Measurements from ENCODE around the gene MFN2. TPM values are rescaled to one million over a fixed set of nuclear protein-coding genes. Genes with fewer than 3 reads are reported as not detected.
A peak's percentile ranks its signal among the peaks of the same experiment; 100 is the strongest.

The MFN2 gene
- total and polyA plus RNA-seq, 11 donors = 263 to 900 (median 625) TPM

DNA sequence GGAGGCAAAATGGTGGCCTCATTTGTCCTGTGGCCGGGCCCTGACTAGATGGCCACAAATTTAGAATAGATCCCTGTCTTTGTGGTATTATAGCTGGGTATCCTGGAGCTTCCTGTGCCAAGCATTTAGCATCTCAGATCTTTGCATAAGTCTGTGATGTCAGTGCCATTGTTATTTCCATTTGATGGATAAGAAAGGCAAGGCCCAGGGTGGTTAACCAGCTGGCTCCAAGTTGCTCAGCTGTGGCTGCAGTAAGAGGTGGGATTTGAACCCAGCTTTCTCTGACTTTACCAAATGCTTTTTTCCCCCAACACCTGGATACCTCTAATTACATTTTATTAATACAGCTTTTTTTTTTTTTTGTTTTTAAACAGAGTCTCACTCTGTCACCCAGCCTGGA lies 71.1 kb downstream of the MFN2 start:
- DNase-seq (no peak), ATAC-seq (no peak)
- intact Hi-C loops (cut with DNase I) = no loop called here
- no peaks in the 10 kb centered on the region for H3K36me3 ChIP-seq
- peak overlapping the region in 4 of 12 donors; percentile 24 to 81 (median 71) for H3K27ac ChIP-seq
- TF ChIP-seq, protein P1, sequence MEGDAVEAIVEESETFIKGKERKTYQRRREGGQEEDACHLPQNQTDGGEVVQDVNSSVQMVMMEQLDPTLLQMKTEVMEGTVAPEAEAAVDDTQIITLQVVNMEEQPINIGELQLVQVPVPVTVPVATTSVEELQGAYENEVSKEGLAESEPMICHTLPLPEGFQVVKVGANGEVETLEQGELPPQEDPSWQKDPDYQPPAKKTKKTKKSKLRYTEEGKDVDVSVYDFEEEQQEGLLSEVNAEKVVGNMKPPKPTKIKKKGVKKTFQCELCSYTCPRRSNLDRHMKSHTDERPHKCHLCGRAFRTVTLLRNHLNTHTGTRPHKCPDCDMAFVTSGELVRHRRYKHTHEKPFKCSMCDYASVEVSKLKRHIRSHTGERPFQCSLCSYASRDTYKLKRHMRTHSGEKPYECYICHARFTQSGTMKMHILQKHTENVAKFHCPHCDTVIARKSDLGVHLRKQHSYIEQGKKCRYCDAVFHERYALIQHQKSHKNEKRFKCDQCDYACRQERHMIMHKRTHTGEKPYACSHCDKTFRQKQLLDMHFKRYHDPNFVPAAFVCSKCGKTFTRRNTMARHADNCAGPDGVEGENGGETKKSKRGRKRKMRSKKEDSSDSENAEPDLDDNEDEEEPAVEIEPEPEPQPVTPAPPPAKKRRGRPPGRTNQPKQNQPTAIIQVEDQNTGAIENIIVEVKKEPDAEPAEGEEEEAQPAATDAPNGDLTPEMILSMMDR (IDR thresholded peaks at IDR 0.05) = no peak
- TF ChIP-seq POLR2A (IDR thresholded peaks at IDR 0.05) = no peak
- H3K27me3 ChIP-seq = no peaks in the 10 kb centered on the region
- peaks cover 0 to 24% (median 16%) of the 10 kb centered on the region in 12 donors for H3K4me1 ChIP-seq
- no peaks in the 10 kb centered on the region for H3K9me3 ChIP-seq
- no peak overlapping the region for H3K4me3 ChIP-seq
- WGBS, 4 donors = 98 to 100% (median 99%) methylated on average over 1 of the region's 1 CpG

DNA sequence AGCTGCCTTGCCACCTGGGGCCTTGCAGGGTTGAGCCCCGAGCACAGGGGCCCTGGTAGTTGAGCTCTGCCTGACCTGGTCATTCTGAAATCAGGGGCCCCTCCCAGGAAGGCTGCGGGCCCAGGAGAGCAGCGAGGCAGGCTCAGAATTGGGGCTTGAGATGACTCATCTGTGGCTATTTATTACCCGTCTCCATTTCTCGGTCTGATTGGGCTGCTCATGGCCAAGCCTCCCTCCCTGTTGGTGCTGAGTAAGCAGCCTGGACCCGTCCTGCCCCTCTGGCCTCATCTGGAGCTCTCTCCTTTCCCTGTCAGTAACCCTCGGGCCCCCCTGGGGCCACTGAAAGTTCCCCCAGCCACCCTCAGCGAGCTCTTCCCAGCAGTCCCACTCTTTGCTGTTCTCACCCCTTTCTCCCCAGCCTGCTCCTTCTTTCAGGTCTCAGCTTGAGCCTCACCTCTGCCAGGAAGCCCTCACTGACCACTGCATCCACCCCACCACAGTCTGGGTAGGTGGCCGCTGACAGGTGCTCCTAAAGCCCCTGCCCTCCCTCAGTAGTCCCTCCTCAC lies 71.8 kb downstream of the MFN2 start:
- 15 to 23% (median 20%) methylated on average over 8 to 9 of the region's 9 CpGs for WGBS, 4 donors
- no peaks in the 10 kb centered on the region for H3K9me3 ChIP-seq
- no peaks in the 10 kb centered on the region for H3K27me3 ChIP-seq
- H3K4me1 ChIP-seq = peaks cover 0 to 24% (median 16%) of the 10 kb centered on the region in 12 donors
- peak; percentile 66 to 78 (median 77) for DNase-seq
- peak; percentile 82 to 92 (median 92) for ATAC-seq
- intact Hi-C loops (cut with DNase I) = no loop called here
- no peak overlapping the region for H3K4me3 ChIP-seq
- peak overlapping the region in 10 of 12 donors; percentile 18 to 81 (median 56) for H3K27ac ChIP-seq
- H3K36me3 ChIP-seq = no peaks in the 10 kb centered on the region
- TF ChIP-seq, protein P1 (IDR thresholded peaks at IDR 0.05) = no peak
- TF ChIP-seq POLR2A (IDR thresholded peaks at IDR 0.05) = no peak

DNA sequence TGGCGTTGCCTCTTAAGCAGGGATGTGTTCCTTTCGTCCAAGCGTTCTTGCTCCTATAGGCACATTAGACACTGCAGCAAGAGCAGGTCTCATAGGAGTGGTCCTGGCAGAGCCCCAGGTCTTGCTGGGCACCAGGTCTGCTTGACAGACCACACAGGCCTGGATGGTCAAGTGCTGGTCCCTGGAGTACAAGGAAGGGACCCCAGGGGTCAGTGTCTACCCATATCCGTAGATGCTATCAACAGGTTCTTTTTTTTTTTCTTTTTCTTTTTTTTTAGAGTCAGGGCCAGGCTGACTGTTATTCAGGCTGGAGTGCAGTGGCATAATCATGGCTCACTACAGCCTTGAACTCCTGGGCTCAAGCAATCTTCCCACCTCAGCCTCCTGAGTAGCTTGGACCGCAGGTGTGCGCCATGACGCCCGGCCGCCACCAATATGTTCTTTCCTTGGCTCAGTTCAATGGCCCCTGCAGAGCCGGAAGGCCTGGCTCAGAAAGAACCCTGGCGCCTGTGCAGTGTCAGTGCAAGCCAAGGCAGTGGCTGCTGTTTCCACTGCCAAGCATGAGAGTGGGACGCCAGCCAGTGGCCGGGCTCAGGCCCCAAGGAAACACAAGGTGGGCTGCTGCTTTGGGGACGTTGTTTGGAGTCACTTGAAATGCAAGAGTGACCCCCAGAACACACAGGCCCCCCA lies 72.9 kb downstream of the MFN2 start:
- intact Hi-C loops (cut with DNase I) = no loop called here
- 58 to 77% (median 62%) methylated on average over 12 to 14 of the region's 14 CpGs for WGBS, 4 donors
- TF ChIP-seq, protein P1 (IDR thresholded peaks at IDR 0.05) = peak in 5 of 12 donors; percentile 14 to 37 (median 28)
- no peak for TF ChIP-seq POLR2A (IDR thresholded peaks at IDR 0.05)
- no peaks in the 10 kb centered on the region for H3K36me3 ChIP-seq
- peaks cover 0 to 24% (median 16%) of the 10 kb centered on the region in 12 donors for H3K4me1 ChIP-seq
- H3K27ac ChIP-seq = peak overlapping the region in 8 of 12 donors; percentile 11 to 81 (median 52)
- no peaks in the 10 kb centered on the region for H3K27me3 ChIP-seq
- ATAC-seq (peak; percentile 74 to 84 (median 82)), DNase-seq (peak; percentile 64 to 81 (median 70))
- H3K9me3 ChIP-seq = no peaks in the 10 kb centered on the region
- no peak overlapping the region for H3K4me3 ChIP-seq

DNA sequence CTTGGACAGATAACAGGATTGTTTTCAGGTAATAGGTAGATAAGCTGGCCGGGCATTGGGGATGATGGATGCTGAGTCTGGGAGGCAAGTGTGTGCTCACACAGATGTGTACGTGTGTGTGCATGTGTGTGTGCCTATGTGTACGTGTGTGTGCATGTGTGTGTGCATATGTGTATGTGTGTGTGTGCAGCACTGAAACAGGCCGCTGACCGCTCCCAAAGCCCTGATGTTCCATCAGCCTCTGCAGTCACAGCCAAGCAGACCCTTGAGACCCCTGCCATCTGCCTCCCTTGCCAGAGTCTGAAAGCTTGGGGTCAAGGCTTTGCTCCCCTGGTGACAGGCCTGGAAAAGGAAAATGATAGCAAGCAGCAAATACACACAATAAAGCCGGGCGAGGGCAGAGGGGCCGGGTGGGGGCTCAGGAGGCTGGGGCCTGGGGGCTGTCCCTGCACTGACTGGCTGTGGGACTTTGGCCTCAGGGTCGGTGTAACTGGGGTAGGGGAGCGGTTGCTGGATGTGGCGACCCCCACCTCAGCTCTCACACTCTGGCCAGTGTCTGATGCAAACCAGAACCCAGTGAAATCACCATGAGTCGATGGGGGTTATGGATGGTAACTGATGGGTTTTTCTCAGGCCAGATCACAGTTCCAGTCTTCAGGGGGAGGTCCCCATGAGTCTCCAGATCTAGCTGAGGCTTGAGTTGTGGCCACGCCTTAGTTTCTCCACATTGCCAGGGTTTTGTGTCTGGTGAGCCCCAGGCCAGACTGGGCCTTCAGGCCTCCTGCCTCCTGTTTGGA lies 73.7 kb downstream of the MFN2 start:
- H3K4me3 ChIP-seq = no peak overlapping the region
- WGBS, 4 donors = 76 to 81% (median 77%) methylated on average over 9 to 13 of the region's 13 CpGs
- H3K36me3 ChIP-seq = no peaks in the 10 kb centered on the region
- H3K27ac ChIP-seq = peak overlapping the region in 4 of 12 donors; percentile 43 to 81 (median 60)
- no peak for DNase-seq
- TF ChIP-seq, protein P1 (IDR thresholded peaks at IDR 0.05) = no peak
- TF ChIP-seq POLR2A (IDR thresholded peaks at IDR 0.05) = no peak
- ATAC-seq = peak in 1 of 4 donors; percentile 2
- H3K9me3 ChIP-seq = no peaks in the 10 kb centered on the region
- intact Hi-C loops (cut with DNase I) = no loop called here
- no peaks in the 10 kb centered on the region for H3K27me3 ChIP-seq
- H3K4me1 ChIP-seq = peaks cover 0 to 24% (median 16%) of the 10 kb centered on the region in 12 donors

All from heart left ventricle (tissue), 16 donors.